Liver (tissue), 9 donors: ENCODE measurements around the gene BPIFB3. TPM values are rescaled to one million over a fixed set of nuclear protein-coding genes. Genes with fewer than 3 reads are reported as not detected.

Experiments used
- DNase-seq: peaks from one replicate; pipeline ENCODE4 v3.0.0-alpha.2; 2017; ENCODE audit warnings: low spot score
- H3K27ac ChIP-seq, 2 donors: one replicate each; pipeline ENCODE4 v1.7.0; 2013; ENCODE audit warnings: inconsistent platforms in 2 of 2, low read length in 2 of 2, control low read depth in 1 of 2, low read depth in 1 of 2, mild to moderate bottlenecking in 1 of 2
- H3K27me3 ChIP-seq, 4 donors: one replicate each; pipeline versions ENCODE4 v1.6.1 to v1.7.0; 2013; ENCODE audit warnings: low read length in 3 of 4, inconsistent platforms in 1 of 4, mild to moderate bottlenecking in 1 of 4, moderate library complexity in 1 of 4; ENCODE audit not compliant: control insufficient read depth in 4 of 4, insufficient read depth in 4 of 4
- H3K36me3 ChIP-seq, 4 donors: one replicate each; pipeline versions ENCODE4 v1.6.1 to v1.7.0; 2013; ENCODE audit warnings: low read length in 3 of 4, mild to moderate bottlenecking in 3 of 4, low read depth in 1 of 4, moderate library complexity in 1 of 4; ENCODE audit not compliant: control insufficient read depth in 4 of 4, insufficient read depth in 3 of 4
- H3K4me1 ChIP-seq, 4 donors: one replicate each; pipeline versions ENCODE4 v1.6.1 to v1.7.0; 2013; ENCODE audit warnings: low read length in 3 of 4, mild to moderate bottlenecking in 3 of 4, moderate library complexity in 1 of 4; ENCODE audit not compliant: control insufficient read depth in 4 of 4, insufficient read depth in 4 of 4
- H3K4me3 ChIP-seq, 3 donors: one replicate each; pipeline versions ENCODE4 v1.6.1 to v1.7.0; 2013; ENCODE audit warnings: low read length in 3 of 3, control low read depth in 1 of 3, low read depth in 1 of 3, mild to moderate bottlenecking in 1 of 3
- H3K9ac ChIP-seq, 2 donors: one replicate each; pipeline ENCODE4 v1.7.0; 2013; ENCODE audit warnings: low read length in 2 of 2, mild to moderate bottlenecking in 2 of 2, moderate library complexity in 2 of 2, control low read depth in 1 of 2, low read depth in 1 of 2
- H3K9me3 ChIP-seq, 4 donors: one replicate each; pipeline versions ENCODE4 v1.6.1 to v1.7.0; 2013; ENCODE audit warnings: low read length in 3 of 4; ENCODE audit not compliant: control insufficient read depth in 4 of 4
- ATF3 ChIP-seq: IDR thresholded peaks from 2 replicates; pipeline ENCODE4 v1.6.1; 2016; ENCODE audit warnings: antibody characterized with exemption
- CTCF ChIP-seq: fragments of 150-350 bp; IDR thresholded peaks from 2 replicates; pipeline ENCODE4 v1.5.1; 2017; ENCODE audit warnings: improper control_type of control experiment, low read depth, low read length; ENCODE audit not compliant: missing input control
- EGR1 ChIP-seq, 2 donors: IDR thresholded peaks; 2 replicates each; pipeline ENCODE4 v1.6.1; 2016 to 2018; ENCODE audit warnings: antibody characterized with exemption in 2 of 2, low read depth in 2 of 2
- FOXA1 ChIP-seq: IDR thresholded peaks from 2 replicates; pipeline ENCODE4 v1.6.1; 2016; ENCODE audit warnings: antibody characterized with exemption
- FOXA2 ChIP-seq: IDR thresholded peaks from 2 replicates; pipeline ENCODE4 v1.6.1; 2016; ENCODE audit warnings: antibody characterized with exemption
- GABPA ChIP-seq, 2 donors: IDR thresholded peaks in 1 of 2; conservative IDR thresholded peaks in 1 of 2; 2 replicates each; pipeline ENCODE4 v1.6.1; 2016; ENCODE audit warnings: antibody characterized with exemption in 2 of 2, mild to moderate bottlenecking in 1 of 2, moderate library complexity in 1 of 2
- HNF4A ChIP-seq, 2 donors: conservative IDR thresholded peaks; 2 replicates each; pipeline ENCODE4 v1.6.1; 2016; ENCODE audit warnings: antibody characterized with exemption in 2 of 2, mild to moderate bottlenecking in 2 of 2
- HNF4G ChIP-seq: IDR thresholded peaks from 2 replicates; pipeline ENCODE4 v1.6.1; 2016; ENCODE audit warnings: antibody characterized with exemption
- JUND ChIP-seq, 2 donors: IDR thresholded peaks; 2 replicates each; pipeline ENCODE4 v1.6.1; 2016; ENCODE audit warnings: antibody characterized with exemption in 2 of 2
- MAX ChIP-seq: IDR thresholded peaks from 2 replicates; pipeline ENCODE4 v1.6.1; 2016; ENCODE audit warnings: antibody characterized with exemption
- NR2F2 ChIP-seq: IDR thresholded peaks from 2 replicates; pipeline ENCODE4 v1.6.1; 2016; ENCODE audit warnings: antibody characterized with exemption
- RAD21 ChIP-seq, 2 donors: IDR thresholded peaks; 2 replicates each; pipeline ENCODE4 v1.6.1; 2016; ENCODE audit warnings: antibody characterized with exemption in 2 of 2, mild to moderate bottlenecking in 2 of 2
- REST ChIP-seq: IDR thresholded peaks from 2 replicates; pipeline ENCODE4 v1.6.1; 2016; ENCODE audit warnings: antibody characterized with exemption, mild to moderate bottlenecking
- RXRA ChIP-seq, 2 donors: IDR thresholded peaks; 2 replicates each; pipeline ENCODE4 v1.6.1; 2017 to 2018; ENCODE audit warnings: antibody characterized with exemption in 2 of 2, mild to moderate bottlenecking in 1 of 2
- SP1 ChIP-seq: IDR thresholded peaks from 2 replicates; pipeline ENCODE4 v1.6.1; 2018; ENCODE audit warnings: antibody characterized with exemption, mild to moderate bottlenecking
- TAF1 ChIP-seq: conservative IDR thresholded peaks from 2 replicates; pipeline ENCODE4 v1.6.1; 2016; ENCODE audit warnings: antibody characterized with exemption, mild to moderate bottlenecking
- YY1 ChIP-seq: IDR thresholded peaks from 2 replicates; pipeline ENCODE4 v1.6.1; 2016; ENCODE audit warnings: antibody characterized with exemption, mild to moderate bottlenecking
- ZBTB33 ChIP-seq: IDR thresholded peaks from 2 replicates; pipeline ENCODE4 v1.6.1; 2016; ENCODE audit warnings: antibody characterized with exemption
- WGBS: extraction: QIAGEN DNeasy Blood & Tissue Kit; methylation state at CpG from one replicate; pipeline ENCODE4 v1.1.7; 2013; 5-methylcytosine and 5-hydroxymethylcytosine counted together
- polyA plus RNA-seq, 2 donors: library from polyadenylated mRNA; stranded (reverse) in 1 of 2; unstranded in 1 of 2; fragments of 200-250 nt in 1 of 2; fragments of >200 nt in 1 of 2; fragmentation: Nextera tagmentation in 1 of 2; extraction: Ambion mirVana in 1 of 2; gene quantifications; one replicate each; pipeline versions ENCODE4 v1.2.1 to v1.2.3, GENCODE V29; 2013 to 2015
- total RNA-seq, 2 donors: library from RNA; depleted of rRNA; stranded (reverse); fragments of >200 nt; gene quantifications; one replicate each; pipeline ENCODE4 v1.2.3, GENCODE V29; 2014
- donor health status: healthy.
- donor health status: healthy.
- donor health status: healthy.
- donor health status: healthy.
- donor health status: healthy.

BPIFB3 gene
- total and polyA plus RNA-seq, 4 donors, result not detected

GRCh38 chr20:33006776-33007375 is 46.8 kb upstream of the BPIFB3 start:
- 92% methylated on average over 8 of the region's 8 CpGs for WGBS
- peaks cover 0 to 2% (median 0%) of the 10 kb centered on the region in 4 donors for H3K9me3 ChIP-seq
- TF ChIP-seq MAX, result no peak
- H3K4me1 ChIP-seq, result peaks cover 0 to 7% (median 1%) of the 10 kb centered on the region in 4 donors
- H3K27me3 ChIP-seq, result no peaks in the 10 kb centered on the region
- H3K27ac ChIP-seq, result no peak overlapping the region
- no peak overlapping the region for H3K4me3 ChIP-seq
- no peak for DNase-seq
- no peak overlapping the region for H3K9ac ChIP-seq
- no peaks in the 10 kb centered on the region for H3K36me3 ChIP-seq

GRCh38 chr20:33007376-33008335 is 46.0 kb upstream of the BPIFB3 start, which contains the start of gene BPIFB2:
TSS of gene BPIFB2 (plus strand) at chr20:33007704. CDS start at chr20:33008575, 871 bp downstream.
- WGBS, result 65% methylated on average over 11 of the region's 11 CpGs
- Histone ChIP-seq H3K36me3 (no peaks in the 10 kb centered on the region), H3K27me3 (no peaks in the 10 kb centered on the region), H3K4me1 (peaks cover 0 to 7% (median 1%) of the 10 kb centered on the region in 4 donors), H3K9me3 (peaks cover 0 to 2% (median 0%) of the 10 kb centered on the region in 4 donors), H3K4me3 (no peak within 1 kb of the TSS), H3K27ac (no peak within 1 kb of the TSS), H3K9ac (no peak within 1 kb of the TSS)
- TF ChIP-seq EGR1 (IDR thresholded peaks at IDR 0.05; ENCODE audit: low read depth in 2 of 2), result no peak
- peak; percentile 64 for TF ChIP-seq HNF4G
- TF ChIP-seq FOXA1, result no peak
- TF ChIP-seq RAD21 (IDR thresholded peaks at IDR 0.05), result no peak
- no peak for TF ChIP-seq TAF1
- TF ChIP-seq HNF4A (conservative IDR thresholded peaks at IDR 0.05), result peak; percentile 84 to 90
- TF ChIP-seq ZBTB33, result no peak
- TF ChIP-seq CTCF, result no peak
- no peak for TF ChIP-seq REST
- no peak for TF ChIP-seq YY1
- no peak for TF ChIP-seq NR2F2
- no peak for TF ChIP-seq GABPA (IDR thresholded peaks at IDR 0.05 in 1 of 2, conservative IDR thresholded peaks at IDR 0.05 in 1 of 2)
- peak; percentile 81 for TF ChIP-seq MAX
- no peak for TF ChIP-seq ATF3
- peak in 1 of 2 donors; percentile 45 for TF ChIP-seq JUND (IDR thresholded peaks at IDR 0.05)
- peak; percentile 82 for TF ChIP-seq SP1
- peak; percentile 13 for TF ChIP-seq FOXA2
- peak; percentile 65 to 75 for TF ChIP-seq RXRA (IDR thresholded peaks at IDR 0.05)
- DNase-seq, result peak; percentile 39
